CD8-positive, alpha-beta memory T cell (primary cell): Measurements from ENCODE around the gene FBXO7. TPM values are rescaled to one million over a fixed set of nuclear protein-coding genes. Genes with fewer than 3 reads are reported as not detected.
A peak's percentile ranks its signal among the peaks of the same experiment; 100 is the strongest.

Experiments used
- CTCF ChIA-PET: fragments of 350-600 bp; sonication (Branson Sonifier 250); formaldehyde crosslinking; loops from one replicate; lab custom pipeline; 2021; ENCODE audit warnings: antibody characterized with exemption; lab: Charles Lee
- POLR2A ChIA-PET: fragments of 350-600 bp; sonication (Branson Sonifier 250); formaldehyde crosslinking; loops from one replicate; lab custom pipeline; 2021; ENCODE audit warnings: antibody characterized with exemption; lab: Charles Lee
- DNase-seq, 5 donors: peaks; one replicate each; pipeline versions ENCODE4 v3.0.0 to v3.0.0-alpha.2; 2020 to 2022; ENCODE audit warnings: mixed read lengths in 1 of 5
- H3K27ac ChIP-seq: one replicate; pipeline ENCODE4 v1.7.0; 2013; ENCODE audit warnings: low read depth, mild to moderate bottlenecking, low read length, moderate library complexity
- H3K27me3 ChIP-seq: 2 replicates; pipeline ENCODE4 v1.7.0; 2013; ENCODE audit warnings: low read length, mild to moderate bottlenecking; ENCODE audit not compliant: insufficient read depth, poor library complexity, severe bottlenecking
- H3K36me3 ChIP-seq: 2 replicates; pipeline ENCODE4 v1.7.0; 2013; ENCODE audit warnings: mild to moderate bottlenecking, low read length, moderate library complexity; ENCODE audit not compliant: insufficient read depth
- H3K4me1 ChIP-seq: 2 replicates; pipeline ENCODE4 v1.7.0; 2013; ENCODE audit warnings: mild to moderate bottlenecking, low read length, moderate library complexity; ENCODE audit not compliant: insufficient read depth
- H3K4me3 ChIP-seq: 2 replicates; pipeline ENCODE4 v1.7.0; 2013; ENCODE audit warnings: mild to moderate bottlenecking, low read length
- H3K9me3 ChIP-seq: 2 replicates; pipeline ENCODE4 v1.7.0; 2013; ENCODE audit warnings: mild to moderate bottlenecking, low read length
- H3K27ac Mint-ChIP-seq, 8 donors: one replicate each; pipeline ENCODE4 v1.8.0; 2020 to 2021; ENCODE audit warnings: mixed read lengths in 8 of 8, mild to moderate bottlenecking in 6 of 8, inconsistent platforms in 3 of 8, moderate library complexity in 3 of 8
- H3K27me3 Mint-ChIP-seq, 2 donors: one replicate each; pipeline ENCODE4 v1.8.0; 2020 to 2021; ENCODE audit warnings: mixed read lengths in 2 of 2, mild to moderate bottlenecking in 1 of 2, moderate library complexity in 1 of 2
- H3K36me3 Mint-ChIP-seq, 3 donors: one replicate each; pipeline ENCODE4 v1.8.0; 2020 to 2021; ENCODE audit warnings: mixed read lengths in 3 of 3, inconsistent platforms in 1 of 3, mild to moderate bottlenecking in 1 of 3
- H3K4me1 Mint-ChIP-seq, 3 donors: one replicate each; pipeline ENCODE4 v1.8.0; 2020 to 2021; ENCODE audit warnings: mixed read lengths in 3 of 3, inconsistent platforms in 1 of 3, mild to moderate bottlenecking in 1 of 3
- H3K4me3 Mint-ChIP-seq, 7 donors: one replicate each; pipeline ENCODE4 v1.8.0; 2020 to 2021; ENCODE audit warnings: mixed read lengths in 7 of 7, mild to moderate bottlenecking in 6 of 7, moderate library complexity in 4 of 7, inconsistent platforms in 2 of 7
- H3K9me3 Mint-ChIP-seq, 5 donors: one replicate each; pipeline ENCODE4 v1.8.0; 2020 to 2022; ENCODE audit warnings: mixed read lengths in 5 of 5, mild to moderate bottlenecking in 3 of 5, moderate library complexity in 2 of 5, inconsistent platforms in 1 of 5
- polyA plus RNA-seq: library from polyadenylated mRNA; unstranded; fragments of 300-500 nt; fragmentation: Illumina TruSeq; gene quantifications from one replicate; pipeline ENCODE4 v1.2.3, GENCODE V29; 2021
- total RNA-seq, 2 experiments: library from RNA; stranded (reverse); gene quantifications; one replicate each; pipeline ENCODE4 v1.2.3, GENCODE V29; 2021

The FBXO7 gene
- total RNA-seq (10 to 100 TPM; 79.7 to 81.0 TPM), polyA plus RNA-seq (166 TPM)

DNA sequence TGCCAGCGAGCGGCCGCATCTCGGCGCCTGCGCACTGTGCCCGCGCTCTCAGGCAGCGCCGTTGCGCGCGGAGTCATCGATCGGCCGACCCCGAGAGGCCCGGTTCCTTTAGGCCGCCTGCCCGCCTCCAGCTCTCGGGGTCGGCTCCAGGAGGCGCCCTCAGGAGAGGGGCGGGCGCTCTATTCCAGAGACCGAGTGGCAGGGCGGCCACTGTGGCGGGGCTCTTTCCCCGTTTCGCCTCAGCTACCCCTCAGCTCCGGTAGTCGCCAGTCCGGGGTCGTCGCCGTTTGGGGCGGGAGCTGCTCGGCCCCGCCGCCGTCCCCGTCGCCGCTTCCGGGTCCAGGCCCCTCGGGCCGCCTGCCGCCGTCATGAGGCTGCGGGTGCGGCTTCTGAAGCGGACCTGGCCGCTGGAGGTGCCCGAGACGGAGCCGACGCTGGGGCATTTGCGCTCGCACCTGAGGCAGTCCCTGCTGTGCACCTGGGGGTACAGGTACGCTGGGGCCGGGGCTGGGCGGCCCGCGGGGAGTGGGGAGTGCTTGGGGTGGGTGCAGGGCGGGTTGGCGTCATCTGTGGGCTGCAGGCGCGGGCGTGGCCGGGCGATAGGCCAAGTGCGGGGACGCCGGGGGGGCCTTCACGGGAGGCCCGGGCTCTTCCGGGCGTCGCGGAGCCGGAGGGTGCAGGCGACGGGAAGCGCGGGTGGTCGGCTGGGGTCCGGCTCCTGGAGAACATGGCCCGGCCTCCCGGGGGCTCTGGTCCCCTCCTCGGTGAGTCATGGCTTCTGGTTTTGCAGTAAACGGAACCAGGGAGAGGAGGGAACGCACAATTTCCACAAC lies at the start of gene FBXO7:
FBXO7 (plus strand) TSS at position 177 of the 833 bp plus-strand sequence; CDS start at position 369, 192 bp downstream.
- POLR2A ChIA-PET = interaction anchor here (0.9 to 2.6 kb wide), 3 partner anchors 12 to 1506 kb away, joined by 3 to 17 read pairs (median 3); partner anchors contain the start of genes RTCB and TUG1
- peaks cover 2 to 17% (median 2%) of the 10 kb centered on the region in 3 donors for H3K36me3 Mint-ChIP-seq
- peak within 1 kb of the TSS; percentile 93 for H3K4me3 ChIP-seq

GRCh38 chr22:32426881-32427280 lies 47.7 kb upstream of the FBXO7 start:
- Histone ChIP-seq H3K36me3 (no peaks in the 10 kb centered on the region), H3K9me3 (no peaks in the 10 kb centered on the region), H3K4me1 (no peaks in the 10 kb centered on the region), H3K27me3 (peaks cover under 1% of the 10 kb centered on the region), H3K4me3 (no peak overlapping the region), H3K27ac (no peak overlapping the region)
- POLR2A ChIA-PET = no interaction called here
- H3K9me3 Mint-ChIP-seq = peaks cover 0 to 3% (median 0%) of the 10 kb centered on the region in 5 donors
- H3K27ac Mint-ChIP-seq = no peak overlapping the region
- peaks cover 17 to 55% of the 10 kb centered on the region in 2 donors for H3K27me3 Mint-ChIP-seq
- H3K4me1 Mint-ChIP-seq = no peaks in the 10 kb centered on the region
- CTCF ChIA-PET = no interaction called here
- no peak for DNase-seq
- no peak overlapping the region for H3K4me3 Mint-ChIP-seq
- no peaks in the 10 kb centered on the region for H3K36me3 Mint-ChIP-seq

More for the DNA sequence above, at the start of gene FBXO7:
- DNase-seq = peak; percentile 81 to 90 (median 86)
- peak within 1 kb of the TSS; percentile 93 to 97 (median 96) for H3K4me3 Mint-ChIP-seq
- H3K27ac Mint-ChIP-seq = peak within 1 kb of the TSS; percentile 93 to 99 (median 97)
- no peaks in the 10 kb centered on the region for H3K27me3 Mint-ChIP-seq
- H3K27me3 ChIP-seq = no peaks in the 10 kb centered on the region
- CTCF ChIA-PET = interaction anchor here (0.8 to 3.0 kb wide), 6 partner anchors 9 to 273 kb away, joined by 3 to 12 read pairs (median 3); partner anchors contain the start of genes BPIFC and RTCB
- no peaks in the 10 kb centered on the region for H3K9me3 Mint-ChIP-seq
- H3K9me3 ChIP-seq = no peaks in the 10 kb centered on the region
- peaks cover 29% of the 10 kb centered on the region for H3K4me1 ChIP-seq
- H3K36me3 ChIP-seq = no peaks in the 10 kb centered on the region
- peaks cover 11 to 30% (median 18%) of the 10 kb centered on the region in 3 donors for H3K4me1 Mint-ChIP-seq
- H3K27ac ChIP-seq = peak within 1 kb of the TSS; percentile 90

DNA sequence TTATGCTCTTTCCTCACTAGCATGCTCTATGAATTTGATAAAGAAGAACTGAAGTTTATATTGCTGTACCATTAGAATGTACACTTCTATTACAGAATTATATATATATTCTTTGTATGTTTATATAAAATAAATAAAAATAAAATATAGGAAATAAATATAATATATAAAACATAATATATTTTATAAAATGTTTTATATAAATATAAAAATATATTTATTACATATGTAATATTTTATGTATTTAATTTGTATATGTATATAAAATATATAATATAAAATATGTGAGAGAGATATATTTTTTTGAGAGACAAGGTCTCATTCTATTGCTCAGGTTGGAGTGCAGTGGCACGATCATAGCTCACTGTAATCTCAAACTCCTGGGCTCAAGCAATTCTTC lies 44.3 kb upstream of the FBXO7 start:
- ChIA-PET POLR2A (no interaction called here), CTCF (no interaction called here)
- H3K27ac Mint-ChIP-seq = no peak overlapping the region
- Histone ChIP-seq H3K4me3 (no peak overlapping the region), H3K36me3 (no peaks in the 10 kb centered on the region), H3K27me3 (peaks cover 3% of the 10 kb centered on the region), H3K4me1 (no peaks in the 10 kb centered on the region), H3K9me3 (no peaks in the 10 kb centered on the region), H3K27ac (no peak overlapping the region)
- H3K36me3 Mint-ChIP-seq = no peaks in the 10 kb centered on the region
- peaks cover 0 to 3% (median 0%) of the 10 kb centered on the region in 5 donors for H3K9me3 Mint-ChIP-seq
- H3K4me3 Mint-ChIP-seq = no peak overlapping the region
- H3K27me3 Mint-ChIP-seq = peaks cover 10 to 51% of the 10 kb centered on the region in 2 donors
- no peaks in the 10 kb centered on the region for H3K4me1 Mint-ChIP-seq
- DNase-seq = no peak

- H3K27ac Mint-ChIP-seq = no peak overlapping the region
- no peaks in the 10 kb centered on the region for H3K36me3 Mint-ChIP-seq
- H3K9me3 Mint-ChIP-seq = no peaks in the 10 kb centered on the region
- H3K4me3 Mint-ChIP-seq = no peak overlapping the region
- ChIA-PET POLR2A (no interaction called here), CTCF (no interaction called here)
- Histone ChIP-seq H3K4me1 (no peaks in the 10 kb centered on the region), H3K27ac (no peak overlapping the region), H3K4me3 (no peak overlapping the region), H3K27me3 (no peaks in the 10 kb centered on the region), H3K36me3 (no peaks in the 10 kb centered on the region), H3K9me3 (no peaks in the 10 kb centered on the region)
- DNase-seq = no peak
- no peaks in the 10 kb centered on the region for H3K4me1 Mint-ChIP-seq
- H3K27me3 Mint-ChIP-seq = peaks cover 5 to 22% of the 10 kb centered on the region in 2 donors
These were observed 30.5 kb upstream of the FBXO7 start for GRCh38 chr22:32444068-32444467.

- no peaks in the 10 kb centered on the region for H3K27me3 ChIP-seq
- H3K4me1 ChIP-seq = no peaks in the 10 kb centered on the region
- Mint-ChIP-seq H3K4me3 (no peak overlapping the region), H3K4me1 (no peaks in the 10 kb centered on the region), H3K27me3 (peaks cover 3 to 29% of the 10 kb centered on the region in 2 donors), H3K9me3 (no peaks in the 10 kb centered on the region), H3K27ac (no peak overlapping the region), H3K36me3 (no peaks in the 10 kb centered on the region)
- no peak overlapping the region for H3K27ac ChIP-seq
- H3K4me3 ChIP-seq = no peak overlapping the region
- no peaks in the 10 kb centered on the region for H3K9me3 ChIP-seq
- DNase-seq = no peak
- CTCF ChIA-PET = no interaction called here
- POLR2A ChIA-PET = no interaction called here
- no peaks in the 10 kb centered on the region for H3K36me3 ChIP-seq
These were observed 28.3 kb upstream of the FBXO7 start for GRCh38 chr22:32446321-32446720.

- no peaks in the 10 kb centered on the region for H3K36me3 ChIP-seq
- no peaks in the 10 kb centered on the region for H3K9me3 Mint-ChIP-seq
- H3K36me3 Mint-ChIP-seq = no peaks in the 10 kb centered on the region
- H3K27ac Mint-ChIP-seq = peak overlapping the region in 1 of 8 donors; percentile 18
- H3K4me1 ChIP-seq = no peaks in the 10 kb centered on the region
- H3K4me1 Mint-ChIP-seq = no peaks in the 10 kb centered on the region
- no peak overlapping the region for H3K27ac ChIP-seq
- H3K9me3 ChIP-seq = no peaks in the 10 kb centered on the region
- H3K4me3 ChIP-seq = no peak overlapping the region
- ChIA-PET CTCF (interaction anchor here (0.8 kb wide), 1 partner anchor 9 kb away, joined by 3 read pairs; no protein-coding TSS in a partner anchor), POLR2A (no interaction called here)
- H3K27me3 Mint-ChIP-seq = peaks cover 7 to 29% of the 10 kb centered on the region in 2 donors
- no peak for DNase-seq
- no peak overlapping the region for H3K4me3 Mint-ChIP-seq
- no peaks in the 10 kb centered on the region for H3K27me3 ChIP-seq
These were observed 25.6 kb upstream of the FBXO7 start for GRCh38 chr22:32448980-32449379.

- Mint-ChIP-seq H3K36me3 (no peaks in the 10 kb centered on the region), H3K4me3 (no peak overlapping the region), H3K4me1 (no peaks in the 10 kb centered on the region), H3K9me3 (no peaks in the 10 kb centered on the region), H3K27ac (no peak overlapping the region), H3K27me3 (peaks cover 34 to 73% of the 10 kb centered on the region in 2 donors)
- ChIA-PET POLR2A (no interaction called here), CTCF (no interaction called here)
- Histone ChIP-seq H3K27me3 (no peaks in the 10 kb centered on the region), H3K36me3 (no peaks in the 10 kb centered on the region), H3K4me3 (no peak overlapping the region), H3K4me1 (no peaks in the 10 kb centered on the region), H3K9me3 (no peaks in the 10 kb centered on the region), H3K27ac (no peak overlapping the region)
- no peak for DNase-seq
These were observed 17.6 kb upstream of the FBXO7 start for GRCh38 chr22:32457031-32457430.

DNA sequence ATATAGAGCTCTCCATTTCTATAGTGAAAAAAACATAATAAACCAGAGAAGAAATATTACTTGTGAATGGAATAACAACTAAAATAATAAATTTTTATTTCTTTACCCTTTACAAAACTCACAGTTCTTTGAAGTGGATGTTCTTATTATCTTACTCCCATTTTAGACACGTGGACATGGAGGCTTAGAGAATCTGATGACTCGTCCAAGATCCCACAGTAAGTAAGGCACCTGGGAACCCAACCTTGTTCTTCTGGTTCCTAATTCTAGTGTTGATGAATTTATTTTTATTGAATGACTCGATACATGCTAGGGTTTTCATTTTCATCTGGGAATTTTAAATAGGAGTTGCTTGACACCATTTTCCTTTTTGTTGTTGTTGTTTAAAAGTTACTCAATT lies 12.2 kb upstream of the FBXO7 start:
- DNase-seq = no peak
- H3K27me3 Mint-ChIP-seq = peaks cover 19 to 74% of the 10 kb centered on the region in 2 donors
- ChIA-PET POLR2A (no interaction called here), CTCF (no interaction called here)
- Histone ChIP-seq H3K4me3 (no peak overlapping the region), H3K9me3 (no peaks in the 10 kb centered on the region), H3K27me3 (no peaks in the 10 kb centered on the region), H3K4me1 (no peaks in the 10 kb centered on the region), H3K27ac (no peak overlapping the region), H3K36me3 (no peaks in the 10 kb centered on the region)
- H3K36me3 Mint-ChIP-seq = no peaks in the 10 kb centered on the region
- H3K4me1 Mint-ChIP-seq = no peaks in the 10 kb centered on the region
- no peaks in the 10 kb centered on the region for H3K9me3 Mint-ChIP-seq
- no peak overlapping the region for H3K27ac Mint-ChIP-seq
- no peak overlapping the region for H3K4me3 Mint-ChIP-seq
